GM18861 (cell line): ENCODE data around the gene LRRC27.
"Not testable (repeated sequence)": the region's sequence is repeated elsewhere in the genome, so short reads cannot be mapped to it uniquely, and the experiment has no call there.

ENCODE experiments used
- ATAC-seq: cut with Tn5 transposase; IDR thresholded peaks from one replicate; pipeline ENCODE4 v1.9.1; 2021; ENCODE audit not compliant: unreplicated experiment

The LRRC27 gene

GRCh38 chr10:132331601-132332432, at the start of gene LRRC27:
LRRC27 (plus strand) TSS chr10:132332193; CDS start chr10:132333525, 1,332 bp downstream.
- peak; percentile 72 for ATAC-seq

GRCh38 chr10:132282667-132283603, 49.1 kb upstream of the LRRC27 start:
- ATAC-seq = no peak

- ATAC-seq = no peak
Observed at GRCh38 chr10:132283604-132284382, 48.2 kb upstream of the LRRC27 start.

GRCh38 chr10:132289439-132289838, 42.6 kb upstream of the LRRC27 start:
- ATAC-seq = no peak

GRCh38 chr10:132290631-132291030, 41.4 kb upstream of the LRRC27 start:
- no peak for ATAC-seq

GRCh38 chr10:132291826-132292225, 40.2 kb upstream of the LRRC27 start:
- ATAC-seq = no peak

GRCh38 chr10:132292287-132293200, 39.4 kb upstream of the LRRC27 start:
- no peak for ATAC-seq

- no peak for ATAC-seq
Observed at GRCh38 chr10:132293201-132293812, 38.7 kb upstream of the LRRC27 start.

GRCh38 chr10:132293813-132294520, 38.0 kb upstream of the LRRC27 start:
- no peak for ATAC-seq

GRCh38 chr10:132294561-132295318, 37.3 kb upstream of the LRRC27 start:
- no peak for ATAC-seq

- not testable (repeated sequence) for ATAC-seq
Observed at GRCh38 chr10:132295481-132295880, 36.5 kb upstream of the LRRC27 start.

GRCh38 chr10:132296666-132297443, 35.1 kb upstream of the LRRC27 start:
- no peak for ATAC-seq

- ATAC-seq = no peak
Observed at GRCh38 chr10:132297526-132297925, 34.5 kb upstream of the LRRC27 start.

- no peak for ATAC-seq
Observed at GRCh38 chr10:132298038-132298881, 33.7 kb upstream of the LRRC27 start.

GRCh38 chr10:132299371-132300336, 32.3 kb upstream of the LRRC27 start:
- no peak for ATAC-seq
